ENCODE data around the gene CPHXL. TPM values are rescaled to one million over a fixed set of nuclear protein-coding genes. Genes with fewer than 3 reads are reported as not detected.

The CPHXL gene
- total RNA-seq, 1 experiment from 2014 or later = not detected

GRCh38 chr16:75676909-75677308 is 49.4 kb downstream of the CPHXL start, which contains the start of gene CPHXL2:
Gene CPHXL2 (minus strand): TSS chr16:75677009. CDS start chr16:75676999, 10 bp downstream.
- CTCF ChIA-PET = no interaction called here
- POLR2A ChIA-PET = no interaction called here

GRCh38 chr16:75667503-75667902 is 58.8 kb downstream of the CPHXL start:
- no peak for ATAC-seq
- ChIA-PET POLR2A (no interaction called here), CTCF (no interaction called here)
- H3K9me3 ChIP-seq (ENCODE audit: control insufficient read depth, insufficient read depth, low read depth, low read length) = no peaks in the 10 kb centered on the region
- no peaks in the 10 kb centered on the region for H3K27me3 ChIP-seq (ENCODE audit: control insufficient read depth, insufficient read depth, low read length)
- no peak for DNase-seq (ENCODE audit: low read depth, low spot score)
- H3K36me3 ChIP-seq (ENCODE audit: control insufficient read depth, insufficient read depth, low read length) = no peaks in the 10 kb centered on the region
- TF ChIP-seq REST (IDR thresholded peaks at IDR 0.05; ENCODE audit: insufficient read depth in 1 of 2, low read depth in 2 of 2, low read length in 1 of 2) = no peak
- TF ChIP-seq CTCF (IDR thresholded peaks at IDR 0.05) = no peak
- no peak for TF ChIP-seq POLR2AphosphoS5 (IDR thresholded peaks at IDR 0.05; ENCODE audit: low read depth, low read length)
- no peak for TF ChIP-seq SIN3A (IDR thresholded peaks at IDR 0.05; ENCODE audit: borderline replicate concordance, insufficient read depth, low read depth, low read length)
- TF ChIP-seq TCF7L2 (IDR thresholded peaks at IDR 0.05; ENCODE audit: low read depth, low read length) = no peak
- no TSS peak for BruUV-seq (replicated peaks)
- in situ Hi-C loops (cut with HindIII; ENCODE audit: low pct_unique_long_range_greater_than_20kb, low sequenced_read_pairs) = no loop called here
- intact Hi-C loops (cut with micrococcal nuclease; ENCODE audit: unreplicated experiment) = no loop called here
- H3K4me1 ChIP-seq (ENCODE audit: control insufficient read depth, insufficient read depth, low read length) = no peaks in the 10 kb centered on the region
- H3K4me3 ChIP-seq (ENCODE audit: low read depth in 2 of 2, low read length in 2 of 2) = no peak overlapping the region
- no peak overlapping the region for H3K27ac ChIP-seq (ENCODE audit: low read length)

More at GRCh38 chr16:75676909-75677308, 49.4 kb downstream of the CPHXL start, which contains the start of gene CPHXL2:
- no TSS peak for BruUV-seq (replicated peaks)
- in situ Hi-C loops (cut with HindIII; ENCODE audit: low pct_unique_long_range_greater_than_20kb, low sequenced_read_pairs) = no loop called here
- Histone ChIP-seq H3K9me3 (ENCODE audit: control insufficient read depth, insufficient read depth, low read depth, low read length) (no peaks in the 10 kb centered on the region), H3K36me3 (ENCODE audit: control insufficient read depth, insufficient read depth, low read length) (no peaks in the 10 kb centered on the region), H3K27me3 (ENCODE audit: control insufficient read depth, insufficient read depth, low read length) (no peaks in the 10 kb centered on the region), H3K4me3 (ENCODE audit: low read depth in 2 of 2, low read length in 2 of 2) (no peak within 1 kb of the TSS), H3K4me1 (ENCODE audit: control insufficient read depth, insufficient read depth, low read length) (no peaks in the 10 kb centered on the region), H3K27ac (ENCODE audit: low read length) (no peak within 1 kb of the TSS)
- DNase-seq (ENCODE audit: low read depth, low spot score) (no peak), ATAC-seq (no peak)
- intact Hi-C loops (cut with micrococcal nuclease; ENCODE audit: unreplicated experiment) = no loop called here
- TF ChIP-seq REST (IDR thresholded peaks at IDR 0.05; ENCODE audit: insufficient read depth in 1 of 2, low read depth in 2 of 2, low read length in 1 of 2) (no peak), CTCF (IDR thresholded peaks at IDR 0.05) (no peak)

Other genes with a start within 250 kb of the CPHXL start
- 0.05 TPM for gene CHST6, start 231.0 kb downstream of the CPHXL start, total RNA-seq (2021; ENCODE audit: unreplicated experiment)
- gene CHST5, start 190.4 kb downstream of the CPHXL start, total RNA-seq (2021; ENCODE audit: unreplicated experiment) = 0.15 TPM
- 9.0 TPM for gene TMEM231, start 170.2 kb downstream of the CPHXL start, total RNA-seq (2021; ENCODE audit: unreplicated experiment)
- gene GABARAPL2, start 160.1 kb downstream of the CPHXL start, total RNA-seq (2021; ENCODE audit: unreplicated experiment) = 56.2 TPM
- gene ADAT1, start 103.2 kb downstream of the CPHXL start, total RNA-seq (2021; ENCODE audit: unreplicated experiment) = 46.8 TPM
- 119 TPM for gene KARS1, start 78.8 kb downstream of the CPHXL start, total RNA-seq (2021; ENCODE audit: unreplicated experiment)
- 23.3 TPM for gene TERF2IP, start 78.7 kb downstream of the CPHXL start, total RNA-seq (2021; ENCODE audit: unreplicated experiment)
- not detected for gene CPHXL2, start 49.5 kb downstream of the CPHXL start, total RNA-seq (2021; ENCODE audit: unreplicated experiment)
- gene DUXB, start 25.0 kb downstream of the CPHXL start, total RNA-seq (2021; ENCODE audit: unreplicated experiment) = not detected